ENCODE data around the gene TCAIM. TPM values are rescaled to one million over a fixed set of nuclear protein-coding genes. Genes with fewer than 3 reads are reported as not detected.

The TCAIM gene
- polyA plus RNA-seq, 1 of the 3 experiments (the other 2 are of a cell fraction) = 8.4 TPM

DNA sequence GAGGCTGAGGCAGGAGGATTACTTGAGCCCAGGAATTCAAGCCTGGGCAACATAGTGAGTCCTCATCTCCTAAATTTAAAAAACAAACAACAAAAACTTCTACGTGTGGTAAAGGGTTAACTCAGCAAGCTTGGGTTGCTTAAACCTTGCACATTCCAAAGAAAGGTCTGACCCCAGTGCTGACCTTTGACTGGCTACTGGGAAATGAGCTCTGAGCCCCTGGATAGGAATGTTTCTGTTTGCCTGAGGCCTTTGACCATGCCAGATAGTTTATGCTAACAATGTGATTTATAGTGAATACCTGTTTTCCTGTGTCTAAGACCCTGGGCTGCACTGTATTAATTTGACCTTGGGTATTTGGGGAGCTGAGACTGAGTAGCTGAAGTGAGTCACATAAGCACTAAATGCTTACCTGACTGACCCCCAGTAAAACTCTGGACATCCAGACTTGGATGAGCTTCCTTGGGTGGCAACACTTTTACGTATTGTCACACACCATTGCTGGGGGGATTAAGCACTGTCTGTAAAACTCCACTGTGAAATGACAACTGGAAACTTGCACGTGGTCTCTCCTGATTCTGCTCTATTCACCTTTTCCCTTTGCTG is 20.7 kb downstream of the TCAIM start:
- H3K79me2 ChIP-seq (ENCODE audit: insufficient read depth) = peaks cover 5% of the 10 kb centered on the region

GRCh38 chr3:44363591-44363990 is 25.0 kb downstream of the TCAIM start:
- no peak for DNase-seq
- H3K27ac ChIP-seq (ENCODE audit: low read depth in 2 of 2, low read length in 1 of 2) = no peak overlapping the region
- no peak overlapping the region for H3K9ac ChIP-seq
- 81% methylated on average over 2 of the region's 2 CpGs for WGBS (ENCODE audit: low lambda C conversion rate)
- H2AFZ ChIP-seq (ENCODE audit: low read depth) = no peak overlapping the region
- H3F3A ChIP-seq (replicated peaks; ENCODE audit: insufficient read depth) = no peaks in the 10 kb centered on the region
- CTCF ChIA-PET = no interaction called here
- peaks cover 15 to 46% of the 10 kb centered on the region in 2 experiments for H3K36me3 ChIP-seq (replicated peaks in 1 of 2; ENCODE audit: control insufficient read depth in 1 of 2, insufficient read depth in 2 of 2, low read length in 1 of 2)
- no peaks in the 10 kb centered on the region for H3K9me2 ChIP-seq
- no peaks in the 10 kb centered on the region for H3K79me2 ChIP-seq (ENCODE audit: insufficient read depth)
- no peaks in the 10 kb centered on the region for H3K4me1 ChIP-seq (ENCODE audit: control insufficient read depth in 1 of 2, insufficient read depth in 2 of 2, low read depth in 1 of 2, low read length in 1 of 2)
- no peaks in the 10 kb centered on the region for H3K9me3 ChIP-seq
- H3K4me3 ChIP-seq (ENCODE audit: low read depth in 2 of 2, low read length in 1 of 2) = no peak overlapping the region
- POLR2A ChIA-PET = interaction anchor here (1.1 kb wide), 1 partner anchor 26 kb away, joined by 4 read pairs; the partner anchor contains the start of gene TCAIM
- no peaks in the 10 kb centered on the region for H4K20me1 ChIP-seq (ENCODE audit: insufficient read depth)
- H3K4me2 ChIP-seq = no peak overlapping the region
- H3K27me3 ChIP-seq (ENCODE audit: insufficient read depth) = no peaks in the 10 kb centered on the region
- no peak for TF ChIP-seq NFIC (IDR thresholded peaks at IDR 0.05; ENCODE audit: borderline replicate concordance)
- no peak for TF ChIP-seq RAD21 (IDR thresholded peaks at IDR 0.05; ENCODE audit: low read length)
- TF ChIP-seq USF1 (IDR thresholded peaks at IDR 0.05; ENCODE audit: borderline replicate concordance, low read depth) = no peak
- TF ChIP-seq, protein P1, sequence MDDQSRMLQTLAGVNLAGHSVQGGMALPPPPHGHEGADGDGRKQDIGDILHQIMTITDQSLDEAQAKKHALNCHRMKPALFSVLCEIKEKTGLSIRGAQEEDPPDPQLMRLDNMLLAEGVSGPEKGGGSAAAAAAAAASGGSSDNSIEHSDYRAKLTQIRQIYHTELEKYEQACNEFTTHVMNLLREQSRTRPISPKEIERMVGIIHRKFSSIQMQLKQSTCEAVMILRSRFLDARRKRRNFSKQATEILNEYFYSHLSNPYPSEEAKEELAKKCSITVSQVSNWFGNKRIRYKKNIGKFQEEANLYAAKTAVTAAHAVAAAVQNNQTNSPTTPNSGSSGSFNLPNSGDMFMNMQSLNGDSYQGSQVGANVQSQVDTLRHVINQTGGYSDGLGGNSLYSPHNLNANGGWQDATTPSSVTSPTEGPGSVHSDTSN (IDR thresholded peaks at IDR 0.05) = no peak
- no peak for TF ChIP-seq NRF1 (IDR thresholded peaks at IDR 0.05; ENCODE audit: low read depth, low read length)
- TF ChIP-seq CHD2 (IDR thresholded peaks at IDR 0.05; ENCODE audit: low read length, partially characterized antibody) = no peak
- no peak for TF ChIP-seq RCOR1 (IDR thresholded peaks at IDR 0.05; ENCODE audit: low read length)
- TF ChIP-seq TEAD4 (IDR thresholded peaks at IDR 0.05; ENCODE audit: borderline replicate concordance, insufficient read depth) = no peak
- TF ChIP-seq MXI1 (IDR thresholded peaks at IDR 0.05; ENCODE audit: low read depth, low read length) = no peak
- TF ChIP-seq POLR2AphosphoS5 (IDR thresholded peaks at IDR 0.05; ENCODE audit: low read depth, low read length) = no peak
- TF ChIP-seq, protein P2, sequence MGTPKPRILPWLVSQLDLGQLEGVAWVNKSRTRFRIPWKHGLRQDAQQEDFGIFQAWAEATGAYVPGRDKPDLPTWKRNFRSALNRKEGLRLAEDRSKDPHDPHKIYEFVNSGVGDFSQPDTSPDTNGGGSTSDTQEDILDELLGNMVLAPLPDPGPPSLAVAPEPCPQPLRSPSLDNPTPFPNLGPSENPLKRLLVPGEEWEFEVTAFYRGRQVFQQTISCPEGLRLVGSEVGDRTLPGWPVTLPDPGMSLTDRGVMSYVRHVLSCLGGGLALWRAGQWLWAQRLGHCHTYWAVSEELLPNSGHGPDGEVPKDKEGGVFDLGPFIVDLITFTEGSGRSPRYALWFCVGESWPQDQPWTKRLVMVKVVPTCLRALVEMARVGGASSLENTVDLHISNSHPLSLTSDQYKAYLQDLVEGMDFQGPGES (IDR thresholded peaks at IDR 0.05; ENCODE audit: low read depth, low read length) = no peak

More for the DNA sequence above, 20.7 kb downstream of the TCAIM start:
- TF ChIP-seq, protein P1 (IDR thresholded peaks at IDR 0.05) = no peak
- TF ChIP-seq, protein P2 (IDR thresholded peaks at IDR 0.05; ENCODE audit: low read depth, low read length) = no peak
- no peak for TF ChIP-seq MEF2A (IDR thresholded peaks at IDR 0.05; ENCODE audit: borderline replicate concordance, low read depth)
- TF ChIP-seq, protein P3, sequence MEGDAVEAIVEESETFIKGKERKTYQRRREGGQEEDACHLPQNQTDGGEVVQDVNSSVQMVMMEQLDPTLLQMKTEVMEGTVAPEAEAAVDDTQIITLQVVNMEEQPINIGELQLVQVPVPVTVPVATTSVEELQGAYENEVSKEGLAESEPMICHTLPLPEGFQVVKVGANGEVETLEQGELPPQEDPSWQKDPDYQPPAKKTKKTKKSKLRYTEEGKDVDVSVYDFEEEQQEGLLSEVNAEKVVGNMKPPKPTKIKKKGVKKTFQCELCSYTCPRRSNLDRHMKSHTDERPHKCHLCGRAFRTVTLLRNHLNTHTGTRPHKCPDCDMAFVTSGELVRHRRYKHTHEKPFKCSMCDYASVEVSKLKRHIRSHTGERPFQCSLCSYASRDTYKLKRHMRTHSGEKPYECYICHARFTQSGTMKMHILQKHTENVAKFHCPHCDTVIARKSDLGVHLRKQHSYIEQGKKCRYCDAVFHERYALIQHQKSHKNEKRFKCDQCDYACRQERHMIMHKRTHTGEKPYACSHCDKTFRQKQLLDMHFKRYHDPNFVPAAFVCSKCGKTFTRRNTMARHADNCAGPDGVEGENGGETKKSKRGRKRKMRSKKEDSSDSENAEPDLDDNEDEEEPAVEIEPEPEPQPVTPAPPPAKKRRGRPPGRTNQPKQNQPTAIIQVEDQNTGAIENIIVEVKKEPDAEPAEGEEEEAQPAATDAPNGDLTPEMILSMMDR (IDR thresholded peaks at IDR 0.05) = no peak
- TF ChIP-seq NFIC (IDR thresholded peaks at IDR 0.05; ENCODE audit: borderline replicate concordance) = no peak
- no peak for TF ChIP-seq TAF1 (IDR thresholded peaks at IDR 0.05; ENCODE audit: borderline replicate concordance, low read depth, low read length)
- TF ChIP-seq RXRA (IDR thresholded peaks at IDR 0.05; ENCODE audit: borderline replicate concordance, low read depth) = no peak
- TF ChIP-seq RFX5 (IDR thresholded peaks at IDR 0.05; ENCODE audit: low read length) = no peak
- TF ChIP-seq NRF1 (IDR thresholded peaks at IDR 0.05; ENCODE audit: low read depth, low read length) = no peak
- ChIA-PET CTCF (no interaction called here), POLR2A (no interaction called here)
- Histone ChIP-seq H3K4me1 (ENCODE audit: control insufficient read depth in 1 of 2, insufficient read depth in 2 of 2, low read depth in 1 of 2, low read length in 1 of 2) (peaks cover 0 to 5% of the 10 kb centered on the region in 2 experiments; a peak in 2 of 4 replicates), H3K27ac (ENCODE audit: low read depth in 2 of 2, low read length in 1 of 2) (no peak overlapping the region), H3F3A (replicated peaks; ENCODE audit: insufficient read depth) (peaks cover 5% of the 10 kb centered on the region), H3K9me3 (no peaks in the 10 kb centered on the region), H3K4me3 (ENCODE audit: low read depth in 2 of 2, low read length in 1 of 2) (no peak overlapping the region), H4K20me1 (ENCODE audit: insufficient read depth) (0 out of 2 replicates have a peak, but pooled peaks cover 4% of the 10 kb centered on the region), H3K9me2 (no peaks in the 10 kb centered on the region), H3K27me3 (ENCODE audit: insufficient read depth) (no peaks in the 10 kb centered on the region), H3K9ac (no peak overlapping the region), H3K36me3 (replicated peaks in 1 of 2; ENCODE audit: control insufficient read depth in 1 of 2, insufficient read depth in 2 of 2, low read length in 1 of 2) (peaks cover 11 to 40% of the 10 kb centered on the region in 2 experiments), H3K4me2 (no peak overlapping the region), H2AFZ (ENCODE audit: low read depth) (no peak overlapping the region)
- DNase-seq = no peak
- 68% methylated on average over 3 of the region's 3 CpGs for WGBS (ENCODE audit: low lambda C conversion rate)

Measured in SK-N-SH (cell line).